ENCODE results near the gene AHRR.

DNA sequence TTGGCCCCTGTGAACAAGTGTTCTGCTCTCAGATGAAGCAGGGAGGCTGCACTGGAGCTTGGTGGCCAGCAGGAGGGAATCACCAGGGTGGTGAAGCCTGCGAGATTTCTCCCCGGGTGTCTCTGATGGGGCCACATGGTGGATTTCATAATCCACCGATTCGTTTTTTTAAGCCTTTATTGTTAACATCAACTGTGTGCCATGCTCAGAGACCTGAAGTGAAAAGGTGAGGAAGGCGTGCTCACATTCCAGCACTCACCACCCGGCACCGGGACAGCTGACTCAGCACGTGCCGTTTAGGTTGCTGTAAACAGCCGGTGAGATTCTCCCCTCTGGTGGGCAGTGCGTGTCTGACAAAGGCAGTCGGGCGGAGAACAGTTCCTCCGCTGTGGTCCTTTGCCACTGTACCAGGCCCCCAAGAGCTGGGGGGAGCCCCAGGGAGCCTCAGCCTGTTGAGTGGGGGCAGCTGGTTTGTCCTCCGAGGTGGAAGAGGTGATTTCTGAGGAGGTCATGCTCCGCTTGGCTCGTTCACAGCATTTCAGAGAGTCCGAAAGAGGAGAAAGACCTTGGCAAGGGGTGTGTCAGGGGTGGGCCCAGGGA lies 12.7 kb upstream of the AHRR start:
- TF ChIP-seq POLR2A (IDR thresholded peaks at IDR 0.05): no peak
- TF ChIP-seq, protein P1, sequence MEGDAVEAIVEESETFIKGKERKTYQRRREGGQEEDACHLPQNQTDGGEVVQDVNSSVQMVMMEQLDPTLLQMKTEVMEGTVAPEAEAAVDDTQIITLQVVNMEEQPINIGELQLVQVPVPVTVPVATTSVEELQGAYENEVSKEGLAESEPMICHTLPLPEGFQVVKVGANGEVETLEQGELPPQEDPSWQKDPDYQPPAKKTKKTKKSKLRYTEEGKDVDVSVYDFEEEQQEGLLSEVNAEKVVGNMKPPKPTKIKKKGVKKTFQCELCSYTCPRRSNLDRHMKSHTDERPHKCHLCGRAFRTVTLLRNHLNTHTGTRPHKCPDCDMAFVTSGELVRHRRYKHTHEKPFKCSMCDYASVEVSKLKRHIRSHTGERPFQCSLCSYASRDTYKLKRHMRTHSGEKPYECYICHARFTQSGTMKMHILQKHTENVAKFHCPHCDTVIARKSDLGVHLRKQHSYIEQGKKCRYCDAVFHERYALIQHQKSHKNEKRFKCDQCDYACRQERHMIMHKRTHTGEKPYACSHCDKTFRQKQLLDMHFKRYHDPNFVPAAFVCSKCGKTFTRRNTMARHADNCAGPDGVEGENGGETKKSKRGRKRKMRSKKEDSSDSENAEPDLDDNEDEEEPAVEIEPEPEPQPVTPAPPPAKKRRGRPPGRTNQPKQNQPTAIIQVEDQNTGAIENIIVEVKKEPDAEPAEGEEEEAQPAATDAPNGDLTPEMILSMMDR (IDR thresholded peaks at IDR 0.05): no peak
- no peak for TF ChIP-seq POLR2AphosphoS5 (IDR thresholded peaks at IDR 0.05)
- no peak for TF ChIP-seq EP300 (IDR thresholded peaks at IDR 0.05)

Data from sigmoid colon (tissue), 4 donors.